Measurements from ENCODE around the gene SEMA4D.

DNA sequence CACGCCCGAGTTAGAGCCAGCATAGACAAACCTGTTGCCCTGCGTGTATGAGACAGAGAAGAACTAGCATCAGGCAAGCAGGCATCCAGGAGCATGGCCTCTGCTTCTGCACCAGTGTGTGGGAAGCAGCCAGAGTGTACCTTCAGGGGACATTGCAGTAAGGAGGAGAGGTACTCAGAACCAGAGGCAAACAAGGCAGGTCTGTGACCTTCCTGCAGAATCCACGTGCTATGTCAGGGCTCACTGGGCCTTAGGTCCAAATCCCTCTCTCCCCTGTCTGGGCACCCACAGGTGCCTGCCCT, 116.7 kb downstream of the SEMA4D start:
- TF ChIP-seq POLR2A (IDR thresholded peaks at IDR 0.05) = no peak
- TF ChIP-seq, protein P1, sequence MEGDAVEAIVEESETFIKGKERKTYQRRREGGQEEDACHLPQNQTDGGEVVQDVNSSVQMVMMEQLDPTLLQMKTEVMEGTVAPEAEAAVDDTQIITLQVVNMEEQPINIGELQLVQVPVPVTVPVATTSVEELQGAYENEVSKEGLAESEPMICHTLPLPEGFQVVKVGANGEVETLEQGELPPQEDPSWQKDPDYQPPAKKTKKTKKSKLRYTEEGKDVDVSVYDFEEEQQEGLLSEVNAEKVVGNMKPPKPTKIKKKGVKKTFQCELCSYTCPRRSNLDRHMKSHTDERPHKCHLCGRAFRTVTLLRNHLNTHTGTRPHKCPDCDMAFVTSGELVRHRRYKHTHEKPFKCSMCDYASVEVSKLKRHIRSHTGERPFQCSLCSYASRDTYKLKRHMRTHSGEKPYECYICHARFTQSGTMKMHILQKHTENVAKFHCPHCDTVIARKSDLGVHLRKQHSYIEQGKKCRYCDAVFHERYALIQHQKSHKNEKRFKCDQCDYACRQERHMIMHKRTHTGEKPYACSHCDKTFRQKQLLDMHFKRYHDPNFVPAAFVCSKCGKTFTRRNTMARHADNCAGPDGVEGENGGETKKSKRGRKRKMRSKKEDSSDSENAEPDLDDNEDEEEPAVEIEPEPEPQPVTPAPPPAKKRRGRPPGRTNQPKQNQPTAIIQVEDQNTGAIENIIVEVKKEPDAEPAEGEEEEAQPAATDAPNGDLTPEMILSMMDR (IDR thresholded peaks at IDR 0.05) = no peak

All from adrenal gland (tissue), 5 donors.